ENCODE results near the gene NTNG2.

- TF ChIP-seq CTCF (IDR thresholded peaks at IDR 0.05) (no peak), POLR2AphosphoS5 (IDR thresholded peaks at IDR 0.05) (no peak)
These were observed 36.5 kb upstream of the NTNG2 start for GRCh38 chr9:132125361-132125760.
